K562 (cell line): ENCODE results near the gene RBFA. TPM values are rescaled to one million over a fixed set of nuclear protein-coding genes. Genes with fewer than 3 reads are reported as not detected.
A peak's percentile ranks its signal among the peaks of the same experiment; 100 is the strongest.

ENCODE experiments used
- AFF4 ChIP-seq: sonication (generic); formaldehyde crosslinking; IDR thresholded peaks from 2 replicates; pipeline ENCODE4 v1.8.0; 2023; ENCODE audit warnings: mild to moderate bottlenecking, missing genetic modification reagents
- ATF7 ChIP-seq: fragments of 450-650 bp; IDR thresholded peaks from 2 replicates; pipeline ENCODE4 v1.7.1; 2014; ENCODE audit warnings: mild to moderate bottlenecking, moderate library complexity
- CUX1 ChIP-seq: fragments of 200-800 bp; sonication (Bioruptor generic); IDR thresholded peaks from 2 replicates; pipeline ENCODE4 v1.6.1; 2016; ENCODE audit warnings: missing genetic modification characterization, missing compliant biosample characterization
- LARP7 ChIP-seq: fragments of 450-650 bp; IDR thresholded peaks from 2 replicates; pipeline ENCODE4 v1.6.1; 2016
- MNT ChIP-seq, 2 experiments: fragments of 450-650 bp; conservative IDR thresholded peaks; 2 replicates each; pipeline ENCODE4 v1.6.1; 2017; ENCODE audit warnings: mild to moderate bottlenecking in 2 of 2, moderate library complexity in 2 of 2
- POLR2G ChIP-seq: fragments of 200-400 bp; formaldehyde crosslinking; IDR thresholded peaks from 2 replicates; pipeline ENCODE4 v1.6.1; 2017; ENCODE audit warnings: low read depth, mild to moderate bottlenecking, antibody characterized with exemption, low read length, moderate library complexity
- RAD21 ChIP-seq, 2 experiments: fragments of 250-450 bp in 1 of 2; fragments of 450-650 bp in 1 of 2; sonication (Bioruptor Pico) in 1 of 2; formaldehyde crosslinking in 1 of 2; IDR thresholded peaks in 1 of 2; conservative IDR thresholded peaks in 1 of 2; 2 replicates each; pipeline versions ENCODE4 v1.4.0 to v1.8.0; 2020 to 2022; ENCODE audit warnings: mild to moderate bottlenecking in 2 of 2, moderate library complexity in 1 of 2
- SP1 ChIP-seq: sonication (generic); formaldehyde crosslinking; IDR thresholded peaks from 2 replicates; pipeline ENCODE4 v1.8.1; 2022; ENCODE audit warnings: mild to moderate bottlenecking, missing genetic modification reagents
- TFAP4 ChIP-seq: sonication (generic); formaldehyde crosslinking; IDR thresholded peaks from 2 replicates; pipeline ENCODE4 v1.8.0; 2022; ENCODE audit warnings: missing genetic modification reagents, mild to moderate bottlenecking, moderate library complexity, borderline replicate concordance
- ZBTB2 ChIP-seq: fragments of 450-650 bp; IDR thresholded peaks from 2 replicates; pipeline ENCODE4 v1.6.1; 2016; ENCODE audit warnings: antibody characterized with exemption
- polyA plus RNA-seq, 8 experiments: library from polyadenylated mRNA; depleted of rRNA in 4 of 8; stranded (reverse) in 5 of 8; unstranded in 3 of 8; fragments of >200 nt; fragmentation: Nextera tagmentation in 2 of 8; fragmentation: Illumina TruSeq in 1 of 8; extraction: Ambion mirVana in 2 of 8; extraction: Trizol in 1 of 8; gene quantifications; 2 replicates each; pipeline versions ENCODE4 v1.2.1 to v1.2.3, GENCODE V29; 2011 to 2014; ENCODE audit warnings: inconsistent platforms in 1 of 8, missing spikeins in 1 of 8
- total RNA-seq, 7 experiments: library from RNA; depleted of rRNA in 6 of 7; stranded (reverse); fragments of >200 nt in 6 of 7; fragmentation: Illumina TruSeq in 2 of 7; extraction: Trizol in 2 of 7; gene quantifications; 2 replicates each; pipeline versions ENCODE4 v1.2.1 to v1.2.3, GENCODE V29; 2011 to 2021; ENCODE audit warnings: low replicate concordance in 1 of 7

The RBFA gene
- total and polyA plus RNA-seq, 9 of the 15 experiments (the other 6 are each of a cell fraction or from before 2014, with no cell fraction given): 3.4 to 41.9 (median 25.8) TPM

GRCh38 chr18:79988071-79988450, 46.2 kb upstream of the RBFA start (continued):
- TF ChIP-seq CUX1 (CRISPR knock-in tag): no peak
- peak; percentile 76; the same call in 1 of the 2 replicates for TF ChIP-seq AFF4 (CRISPR knock-in tag)
- TF ChIP-seq ATF7: no peak
- TF ChIP-seq LARP7: no peak
- no peak for TF ChIP-seq SP1 (CRISPR knock-in tag)
- TF ChIP-seq ZBTB2: no peak
- peak; percentile 40; the same call in 1 of the 2 replicates for TF ChIP-seq TFAP4 (CRISPR knock-in tag)
- TF ChIP-seq POLR2G: no peak
- TF ChIP-seq MNT (conservative IDR thresholded peaks at IDR 0.05): peak in 1 of 2 experiments; percentile 45; a peak in 1 of 4 replicates
- peak in 1 of 2 experiments; percentile 53; a peak in 2 of 4 replicates for TF ChIP-seq RAD21 (CRISPR knock-in tag; conservative IDR thresholded peaks at IDR 0.05 in 1 of 2, IDR thresholded peaks at IDR 0.05 in 1 of 2)
